ENCODE data around the gene PDE2A.
A peak's percentile ranks its signal among the peaks of the same experiment; 100 is the strongest.

Gene PDE2A

DNA sequence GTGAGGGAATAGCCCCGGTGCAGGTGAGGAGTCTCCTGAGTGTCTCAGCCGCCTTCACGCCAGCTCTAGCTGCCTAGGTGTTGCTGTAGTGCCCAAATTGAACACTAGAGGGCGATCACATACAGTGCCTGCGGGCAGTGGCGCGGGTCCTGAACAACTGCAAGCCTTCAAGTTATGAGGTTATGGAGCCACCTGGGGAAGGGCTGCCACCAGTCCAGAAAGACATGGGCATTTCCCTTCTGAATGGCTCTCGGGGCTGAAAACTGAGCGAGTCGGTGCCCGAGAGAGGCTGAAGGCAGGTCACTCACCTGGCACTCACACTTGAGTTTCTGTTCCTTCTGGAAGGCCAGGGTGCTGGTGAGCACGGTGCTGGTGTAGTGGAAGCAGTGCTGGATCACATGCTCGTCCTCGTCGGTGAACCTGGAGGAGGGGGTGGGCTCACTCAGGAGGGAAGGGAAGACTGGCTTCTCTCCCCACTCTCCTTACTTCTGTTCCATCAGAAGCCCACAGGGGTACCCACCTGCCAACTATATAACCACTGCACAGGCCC, 88.4 kb downstream of the PDE2A start:
- H3K4me3 ChIP-seq (ENCODE audit: low read depth, low read length), result no peak overlapping the region
- TF ChIP-seq, protein P1, sequence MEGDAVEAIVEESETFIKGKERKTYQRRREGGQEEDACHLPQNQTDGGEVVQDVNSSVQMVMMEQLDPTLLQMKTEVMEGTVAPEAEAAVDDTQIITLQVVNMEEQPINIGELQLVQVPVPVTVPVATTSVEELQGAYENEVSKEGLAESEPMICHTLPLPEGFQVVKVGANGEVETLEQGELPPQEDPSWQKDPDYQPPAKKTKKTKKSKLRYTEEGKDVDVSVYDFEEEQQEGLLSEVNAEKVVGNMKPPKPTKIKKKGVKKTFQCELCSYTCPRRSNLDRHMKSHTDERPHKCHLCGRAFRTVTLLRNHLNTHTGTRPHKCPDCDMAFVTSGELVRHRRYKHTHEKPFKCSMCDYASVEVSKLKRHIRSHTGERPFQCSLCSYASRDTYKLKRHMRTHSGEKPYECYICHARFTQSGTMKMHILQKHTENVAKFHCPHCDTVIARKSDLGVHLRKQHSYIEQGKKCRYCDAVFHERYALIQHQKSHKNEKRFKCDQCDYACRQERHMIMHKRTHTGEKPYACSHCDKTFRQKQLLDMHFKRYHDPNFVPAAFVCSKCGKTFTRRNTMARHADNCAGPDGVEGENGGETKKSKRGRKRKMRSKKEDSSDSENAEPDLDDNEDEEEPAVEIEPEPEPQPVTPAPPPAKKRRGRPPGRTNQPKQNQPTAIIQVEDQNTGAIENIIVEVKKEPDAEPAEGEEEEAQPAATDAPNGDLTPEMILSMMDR (IDR thresholded peaks at IDR 0.05; ENCODE audit: low read depth, low read length), result peak; percentile 87
- in situ Hi-C loops (cut with HindIII; ENCODE audit: low sequenced_read_pairs), result no loop called here
- DNase-seq (ENCODE audit: low read depth, low spot score), result peak; percentile 55

DNA sequence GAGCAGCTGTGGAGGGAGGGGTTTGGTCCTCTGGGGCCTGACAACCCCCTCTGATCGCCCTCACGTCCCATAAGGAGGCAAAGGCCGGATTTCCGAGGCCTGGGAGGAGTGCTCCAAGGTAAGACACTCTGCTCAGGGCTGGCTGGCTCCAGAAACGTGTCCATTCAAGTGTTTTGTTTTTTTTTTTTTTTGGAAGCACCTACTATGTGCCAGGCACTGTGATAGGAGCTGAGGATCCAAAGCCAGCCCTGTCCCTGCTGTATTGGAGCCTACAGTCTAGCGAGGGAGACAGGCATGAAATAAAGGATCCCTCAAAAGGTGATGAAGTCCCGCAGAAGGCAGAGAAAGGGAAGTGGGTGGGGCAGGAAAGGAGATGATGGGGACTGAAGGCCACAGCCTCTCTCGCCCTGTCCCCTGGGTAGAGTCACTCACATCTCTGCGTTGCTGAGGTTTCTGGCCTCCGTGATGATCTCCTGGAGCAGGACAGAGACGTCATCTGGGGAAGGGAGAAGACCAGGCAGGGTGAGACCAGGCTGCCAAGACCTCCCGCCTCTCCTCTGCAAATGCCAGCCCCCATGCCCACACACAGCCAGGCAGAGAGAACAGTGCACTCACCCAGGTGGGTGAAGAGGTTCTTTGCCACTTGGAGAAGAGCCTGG, 89.2 kb downstream of the PDE2A start:
- no peak overlapping the region for H3K4me3 ChIP-seq (ENCODE audit: low read depth, low read length)
- no peak for DNase-seq (ENCODE audit: low read depth, low spot score)
- in situ Hi-C loops (cut with HindIII; ENCODE audit: low sequenced_read_pairs), result no loop called here
- TF ChIP-seq, protein P1 (IDR thresholded peaks at IDR 0.05; ENCODE audit: low read depth, low read length), result no peak

DNA sequence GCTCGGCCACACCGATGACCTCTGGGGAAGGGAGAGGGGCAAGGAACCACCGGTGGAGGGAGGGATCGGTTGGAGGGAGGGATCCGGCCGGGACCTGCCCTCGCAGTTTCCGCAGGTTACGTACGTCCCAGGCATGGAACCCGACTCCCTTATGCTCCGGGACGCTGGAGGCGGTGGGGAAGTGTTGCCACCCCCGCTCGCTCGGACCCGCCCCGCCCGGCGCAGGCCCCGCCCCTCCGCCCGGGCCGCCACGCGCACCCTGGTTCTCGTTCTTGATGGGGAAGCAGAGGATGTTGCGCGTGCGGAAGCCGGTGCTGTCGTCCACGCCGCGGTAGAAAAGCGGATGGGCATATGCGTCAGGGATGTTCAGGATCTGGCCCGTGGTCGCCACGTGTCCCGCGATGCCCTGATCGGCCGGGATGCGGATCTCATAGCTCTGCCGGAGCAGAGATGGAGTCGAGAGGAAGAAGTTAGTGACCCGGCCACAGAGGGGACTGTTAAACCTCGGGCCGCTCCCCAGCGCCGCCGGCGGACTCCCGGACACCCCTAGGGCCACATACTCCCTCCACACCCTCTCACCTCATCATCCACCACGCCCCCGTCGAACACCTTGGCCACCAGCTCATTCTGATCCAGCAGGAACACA, 89.8 kb downstream of the PDE2A start:
- in situ Hi-C loops (cut with HindIII; ENCODE audit: low sequenced_read_pairs), result no loop called here

DNA sequence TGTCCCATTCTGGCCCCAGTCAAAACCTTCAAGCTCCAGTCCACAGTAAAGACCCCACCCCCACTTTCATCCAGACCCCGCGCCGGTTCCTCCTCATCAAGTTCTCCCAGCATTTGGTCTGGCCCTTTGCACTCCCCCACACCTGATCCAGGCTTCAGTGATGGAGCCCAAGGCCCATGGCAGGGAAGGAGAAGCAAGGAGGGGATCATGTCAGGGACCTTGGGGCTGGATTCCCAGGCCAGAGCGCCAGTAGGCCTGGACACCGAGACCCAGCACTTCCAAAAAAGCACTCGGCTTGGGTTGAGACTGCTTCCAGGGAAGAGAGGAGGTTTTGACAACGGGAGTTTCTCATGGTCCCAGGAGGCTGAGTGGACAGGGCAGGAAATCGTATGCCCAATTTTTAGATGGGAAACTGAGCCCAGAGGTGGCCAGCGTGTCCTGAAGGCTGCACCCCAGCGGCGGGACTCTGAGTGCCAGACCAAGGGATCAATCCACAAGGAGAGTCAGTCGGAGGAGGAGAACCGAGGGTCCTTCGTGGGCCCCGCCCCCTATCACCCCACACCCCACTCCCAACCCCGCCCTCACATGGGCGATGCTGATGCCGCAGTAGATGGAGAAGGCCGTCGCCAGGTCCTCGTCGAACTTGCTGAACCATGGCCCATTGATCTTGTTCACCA, 90.5 kb downstream of the PDE2A start:
- in situ Hi-C loops (cut with HindIII; ENCODE audit: low sequenced_read_pairs), result no loop called here
- no peak overlapping the region for H3K4me3 ChIP-seq (ENCODE audit: low read depth, low read length)
- DNase-seq (ENCODE audit: low read depth, low spot score), result no peak
- TF ChIP-seq, protein P1 (IDR thresholded peaks at IDR 0.05; ENCODE audit: low read depth, low read length), result no peak

More for the DNA sequence above, 89.8 kb downstream of the PDE2A start:
- H3K4me3 ChIP-seq (ENCODE audit: low read depth, low read length), result no peak overlapping the region
- no peak for DNase-seq (ENCODE audit: low read depth, low spot score)
- TF ChIP-seq, protein P1 (IDR thresholded peaks at IDR 0.05; ENCODE audit: low read depth, low read length), result no peak

DNA sequence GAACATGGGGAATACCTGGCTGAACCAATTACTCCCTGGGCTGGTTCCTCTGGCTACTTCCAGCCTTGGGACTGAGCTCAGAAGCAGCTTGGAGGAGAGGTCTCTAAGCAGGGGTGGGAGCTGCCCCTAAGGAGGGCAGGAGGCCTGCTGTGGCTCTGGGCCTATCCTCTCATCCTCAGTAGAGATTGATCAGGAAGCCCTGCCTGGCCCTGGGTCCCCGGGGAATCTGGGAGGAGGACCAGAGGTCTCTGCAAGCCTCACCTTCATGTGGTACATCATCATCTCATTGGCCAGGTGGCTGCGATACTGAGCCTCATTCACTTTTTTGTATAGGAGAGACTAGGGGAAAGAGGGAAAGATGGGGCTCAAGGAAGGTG, 91.1 kb downstream of the PDE2A start:
- TF ChIP-seq, protein P1 (IDR thresholded peaks at IDR 0.05; ENCODE audit: low read depth, low read length), result no peak
- in situ Hi-C loops (cut with HindIII; ENCODE audit: low sequenced_read_pairs), result no loop called here
- H3K4me3 ChIP-seq (ENCODE audit: low read depth, low read length), result no peak overlapping the region
- no peak for DNase-seq (ENCODE audit: low read depth, low spot score)

DNA sequence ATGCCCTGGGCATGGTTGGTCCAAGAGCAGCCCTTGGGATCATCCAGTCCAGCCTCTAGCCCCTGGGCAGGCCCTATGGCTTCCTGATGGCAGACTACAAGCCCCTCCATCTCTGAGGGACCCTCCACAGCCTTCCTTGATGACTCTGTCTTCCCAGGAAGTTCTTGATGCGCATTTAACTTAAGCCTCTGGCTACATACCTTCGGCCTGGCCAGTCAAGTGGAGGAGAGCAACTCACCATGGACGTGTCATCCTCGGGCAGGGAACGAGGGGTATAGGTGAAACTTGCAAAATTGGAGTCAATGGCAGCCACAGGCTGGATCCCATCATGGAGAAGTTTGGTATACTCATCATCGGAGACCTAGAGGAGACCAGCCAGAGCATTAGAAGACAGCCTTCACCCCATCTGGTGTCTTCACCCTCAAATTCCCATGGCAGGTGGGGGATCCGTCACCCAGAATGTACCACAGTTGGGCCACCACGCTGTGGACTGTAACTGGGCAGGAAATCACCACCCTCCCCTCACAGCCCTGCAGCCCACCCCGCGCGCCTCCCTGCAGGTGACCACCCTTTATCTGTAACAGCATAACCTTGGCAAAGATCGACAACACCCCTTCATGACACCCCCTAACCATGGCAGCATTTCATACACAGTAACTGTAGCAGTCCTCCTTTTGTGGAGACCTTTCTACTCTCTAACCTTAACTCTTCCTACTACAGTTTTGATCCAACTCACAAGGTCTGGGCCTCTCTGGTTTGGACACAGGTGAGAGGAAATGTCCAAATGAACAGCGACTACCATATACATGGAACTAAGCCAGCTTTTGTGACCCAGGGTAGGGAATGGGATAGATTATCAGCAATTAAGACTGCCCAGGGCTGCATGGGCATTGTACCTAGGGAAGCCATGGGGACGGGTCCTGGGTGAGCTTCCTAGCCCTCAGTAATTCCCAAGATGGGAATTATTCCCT, 91.7 kb downstream of the PDE2A start:
- TF ChIP-seq, protein P1 (IDR thresholded peaks at IDR 0.05; ENCODE audit: low read depth, low read length), result no peak
- no peak overlapping the region for H3K4me3 ChIP-seq (ENCODE audit: low read depth, low read length)
- in situ Hi-C loops (cut with HindIII; ENCODE audit: low sequenced_read_pairs), result no loop called here
- no peak for DNase-seq (ENCODE audit: low read depth, low spot score)

Measured in astrocyte of the spinal cord (primary cell).